ENCODE results near the gene SLK.

GRCh38 chr10:104053201-104053600 lies 86.3 kb downstream of the SLK start:
- TF ChIP-seq, protein P1, sequence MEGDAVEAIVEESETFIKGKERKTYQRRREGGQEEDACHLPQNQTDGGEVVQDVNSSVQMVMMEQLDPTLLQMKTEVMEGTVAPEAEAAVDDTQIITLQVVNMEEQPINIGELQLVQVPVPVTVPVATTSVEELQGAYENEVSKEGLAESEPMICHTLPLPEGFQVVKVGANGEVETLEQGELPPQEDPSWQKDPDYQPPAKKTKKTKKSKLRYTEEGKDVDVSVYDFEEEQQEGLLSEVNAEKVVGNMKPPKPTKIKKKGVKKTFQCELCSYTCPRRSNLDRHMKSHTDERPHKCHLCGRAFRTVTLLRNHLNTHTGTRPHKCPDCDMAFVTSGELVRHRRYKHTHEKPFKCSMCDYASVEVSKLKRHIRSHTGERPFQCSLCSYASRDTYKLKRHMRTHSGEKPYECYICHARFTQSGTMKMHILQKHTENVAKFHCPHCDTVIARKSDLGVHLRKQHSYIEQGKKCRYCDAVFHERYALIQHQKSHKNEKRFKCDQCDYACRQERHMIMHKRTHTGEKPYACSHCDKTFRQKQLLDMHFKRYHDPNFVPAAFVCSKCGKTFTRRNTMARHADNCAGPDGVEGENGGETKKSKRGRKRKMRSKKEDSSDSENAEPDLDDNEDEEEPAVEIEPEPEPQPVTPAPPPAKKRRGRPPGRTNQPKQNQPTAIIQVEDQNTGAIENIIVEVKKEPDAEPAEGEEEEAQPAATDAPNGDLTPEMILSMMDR (conservative IDR thresholded peaks at IDR 0.05), result no peak
- no peak for TF ChIP-seq ZFX (IDR thresholded peaks at IDR 0.05)

Data from C4-2B (cell line).